Natural killer cell (primary cell): Measurements from ENCODE around the gene LCN1. TPM values are rescaled to one million over a fixed set of nuclear protein-coding genes. Genes with fewer than 3 reads are reported as not detected.

Experiments
- ATAC-seq, 3 donors: fragments of 150-1000 bp in 2 of 3; fragments of 200-7000 bp in 1 of 3; cut with Tn5 transposase; 1 replicate in 1 of 3; 2 replicates in 2 of 3; pipeline ENCODE4 v1.10.0; 2021; ENCODE audit warnings: mild to moderate bottlenecking in 2 of 3, moderate library complexity in 2 of 3
- DNase-seq, 2 donors: peaks; one replicate each; pipeline versions ENCODE4 v3.0.0 to v3.0.0-alpha.2; 2013 to 2021; ENCODE audit warnings: mixed read lengths in 1 of 2
- H3K27ac ChIP-seq: one replicate; pipeline ENCODE4 v1.5.1; 2013; ENCODE audit warnings: mild to moderate bottlenecking, low read length
- H3K27me3 ChIP-seq: one replicate; pipeline ENCODE4 v1.6.1; 2013; ENCODE audit warnings: low read length; ENCODE audit not compliant: control insufficient read depth, insufficient read depth
- H3K36me3 ChIP-seq: one replicate; pipeline ENCODE4 v1.6.1; 2013; ENCODE audit warnings: low read length; ENCODE audit not compliant: control insufficient read depth, insufficient read depth
- H3K4me1 ChIP-seq: one replicate; pipeline ENCODE4 v1.6.1; 2013; ENCODE audit warnings: low read length; ENCODE audit not compliant: control insufficient read depth, insufficient read depth
- H3K4me3 ChIP-seq: one replicate; pipeline ENCODE4 v1.5.1; 2013; ENCODE audit warnings: low read length
- H3K9me3 ChIP-seq: one replicate; pipeline ENCODE4 v1.6.1; 2013; ENCODE audit warnings: low read length; ENCODE audit not compliant: control insufficient read depth, insufficient read depth
- H3K27ac Mint-ChIP-seq, 2 donors: one replicate each; pipeline ENCODE4 v1.8.0; 2022; ENCODE audit warnings: mild to moderate bottlenecking in 2 of 2, mixed read lengths in 2 of 2, moderate library complexity in 1 of 2
- H3K27me3 Mint-ChIP-seq, 2 donors: one replicate each; pipeline ENCODE4 v1.8.0; 2022; ENCODE audit warnings: low read depth in 2 of 2, mixed read lengths in 2 of 2
- H3K36me3 Mint-ChIP-seq: one replicate; pipeline ENCODE4 v1.8.0; 2022; ENCODE audit warnings: mixed read lengths
- H3K4me1 Mint-ChIP-seq, 2 donors: one replicate each; pipeline ENCODE4 v1.8.0; 2022; ENCODE audit warnings: mixed read lengths in 2 of 2
- H3K4me3 Mint-ChIP-seq: one replicate; pipeline ENCODE4 v1.8.0; 2022; ENCODE audit warnings: mild to moderate bottlenecking, moderate library complexity, mixed read lengths
- H3K9me3 Mint-ChIP-seq, 2 donors: one replicate each; pipeline ENCODE4 v1.8.0; 2022; ENCODE audit warnings: mixed read lengths in 2 of 2
- WGBS: methylation state at CpG from one replicate; pipeline ENCODE4 v1.1.7; 2013; ENCODE audit warnings: missing lambda C conversion rate; ENCODE audit not compliant: insufficient coverage; 5-methylcytosine and 5-hydroxymethylcytosine counted together
- intact Hi-C: fragments of 100-400 bp; cut with micrococcal nuclease; formaldehyde crosslinking; loops from one replicate; pipeline ENCODE4 v1.14.2; 2022
- total RNA-seq, 4 donors: library from RNA; stranded (reverse); fragments of 120-200 nt in 1 of 4; gene quantifications; one replicate each; pipeline versions ENCODE4 v1.2.3 to v1.2.4, GENCODE V29; 2013 to 2022
- TF ChIP-seq, protein P1 (sequence below): fragments of 200-600 bp; IDR thresholded peaks from one replicate; pipeline ENCODE4 v1.8.0; 2022; ENCODE audit warnings: antibody characterized with exemption

Gene LCN1
- total RNA-seq, 3 donors from 2014 or later (not counting 1 experiment from before 2014, with no cell fraction given), result not detected

DNA sequence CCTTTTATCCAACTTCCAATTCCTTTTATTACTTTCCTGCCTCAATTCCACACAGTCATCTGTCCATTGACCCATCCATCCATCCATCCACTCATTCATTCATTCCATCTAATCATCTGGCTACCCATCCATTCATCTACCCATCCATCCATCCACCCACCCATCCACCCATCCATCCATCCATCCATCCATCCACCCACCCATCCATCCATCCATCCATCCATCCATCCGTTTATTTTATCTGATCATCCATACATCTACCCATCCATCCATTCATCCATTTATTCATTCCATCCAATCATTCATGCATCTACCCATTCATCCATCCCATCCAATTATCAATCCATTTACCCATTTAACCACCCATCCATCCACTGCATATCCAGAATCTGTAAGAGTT lies 51.9 kb downstream of the LCN1 start:
- peaks cover 0 to 3% of the 10 kb centered on the region in 2 donors for H3K9me3 Mint-ChIP-seq
- peaks cover 3% of the 10 kb centered on the region for H3K9me3 ChIP-seq
- no peak overlapping the region for H3K27ac Mint-ChIP-seq
- H3K27ac ChIP-seq, result no peak overlapping the region
- intact Hi-C loops, result no loop called here
- H3K4me1 ChIP-seq, result no peaks in the 10 kb centered on the region
- H3K27me3 Mint-ChIP-seq, result no peaks in the 10 kb centered on the region
- no peaks in the 10 kb centered on the region for H3K36me3 Mint-ChIP-seq
- ATAC-seq, result no peak
- no peak overlapping the region for H3K4me3 Mint-ChIP-seq
- no peak for DNase-seq
- TF ChIP-seq, protein P1, sequence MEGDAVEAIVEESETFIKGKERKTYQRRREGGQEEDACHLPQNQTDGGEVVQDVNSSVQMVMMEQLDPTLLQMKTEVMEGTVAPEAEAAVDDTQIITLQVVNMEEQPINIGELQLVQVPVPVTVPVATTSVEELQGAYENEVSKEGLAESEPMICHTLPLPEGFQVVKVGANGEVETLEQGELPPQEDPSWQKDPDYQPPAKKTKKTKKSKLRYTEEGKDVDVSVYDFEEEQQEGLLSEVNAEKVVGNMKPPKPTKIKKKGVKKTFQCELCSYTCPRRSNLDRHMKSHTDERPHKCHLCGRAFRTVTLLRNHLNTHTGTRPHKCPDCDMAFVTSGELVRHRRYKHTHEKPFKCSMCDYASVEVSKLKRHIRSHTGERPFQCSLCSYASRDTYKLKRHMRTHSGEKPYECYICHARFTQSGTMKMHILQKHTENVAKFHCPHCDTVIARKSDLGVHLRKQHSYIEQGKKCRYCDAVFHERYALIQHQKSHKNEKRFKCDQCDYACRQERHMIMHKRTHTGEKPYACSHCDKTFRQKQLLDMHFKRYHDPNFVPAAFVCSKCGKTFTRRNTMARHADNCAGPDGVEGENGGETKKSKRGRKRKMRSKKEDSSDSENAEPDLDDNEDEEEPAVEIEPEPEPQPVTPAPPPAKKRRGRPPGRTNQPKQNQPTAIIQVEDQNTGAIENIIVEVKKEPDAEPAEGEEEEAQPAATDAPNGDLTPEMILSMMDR, result no peak
- H3K4me1 Mint-ChIP-seq, result no peaks in the 10 kb centered on the region
- WGBS, result 88% methylated on average over 1 of the region's 1 CpG
- no peak overlapping the region for H3K4me3 ChIP-seq
- no peaks in the 10 kb centered on the region for H3K36me3 ChIP-seq
- H3K27me3 ChIP-seq, result no peaks in the 10 kb centered on the region

DNA sequence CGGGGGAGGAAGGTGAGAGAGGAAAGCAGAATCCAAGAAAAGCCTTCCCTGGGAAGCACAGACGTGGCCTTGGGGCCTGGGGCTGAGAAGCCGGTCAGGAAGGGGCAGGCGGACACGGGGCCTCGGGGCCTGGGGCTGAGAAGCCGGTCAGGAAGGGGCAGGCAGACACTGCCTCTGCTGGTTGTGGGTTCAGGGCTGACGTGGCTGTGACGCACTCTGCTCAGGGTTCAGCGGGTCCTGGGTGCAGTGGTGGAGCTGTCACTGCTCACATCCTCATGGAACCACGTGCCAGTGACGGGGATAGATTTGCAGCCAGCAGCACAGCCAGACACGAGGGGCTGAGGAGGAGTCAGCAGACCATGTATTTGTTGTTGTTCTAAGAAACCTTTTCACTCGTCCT lies 53.1 kb downstream of the LCN1 start:
- TF ChIP-seq, protein P1, result no peak
- H3K27me3 Mint-ChIP-seq, result no peaks in the 10 kb centered on the region
- ATAC-seq (no peak), DNase-seq (no peak)
- no peaks in the 10 kb centered on the region for H3K4me1 Mint-ChIP-seq
- no peaks in the 10 kb centered on the region for H3K36me3 Mint-ChIP-seq
- Histone ChIP-seq H3K9me3 (no peaks in the 10 kb centered on the region), H3K4me3 (no peak overlapping the region), H3K27ac (no peak overlapping the region), H3K4me1 (no peaks in the 10 kb centered on the region), H3K27me3 (no peaks in the 10 kb centered on the region), H3K36me3 (no peaks in the 10 kb centered on the region)
- intact Hi-C loops, result no loop called here
- no peaks in the 10 kb centered on the region for H3K9me3 Mint-ChIP-seq
- 75% methylated on average over 14 of the region's 14 CpGs for WGBS
- no peak overlapping the region for H3K4me3 Mint-ChIP-seq
- H3K27ac Mint-ChIP-seq, result no peak overlapping the region

DNA sequence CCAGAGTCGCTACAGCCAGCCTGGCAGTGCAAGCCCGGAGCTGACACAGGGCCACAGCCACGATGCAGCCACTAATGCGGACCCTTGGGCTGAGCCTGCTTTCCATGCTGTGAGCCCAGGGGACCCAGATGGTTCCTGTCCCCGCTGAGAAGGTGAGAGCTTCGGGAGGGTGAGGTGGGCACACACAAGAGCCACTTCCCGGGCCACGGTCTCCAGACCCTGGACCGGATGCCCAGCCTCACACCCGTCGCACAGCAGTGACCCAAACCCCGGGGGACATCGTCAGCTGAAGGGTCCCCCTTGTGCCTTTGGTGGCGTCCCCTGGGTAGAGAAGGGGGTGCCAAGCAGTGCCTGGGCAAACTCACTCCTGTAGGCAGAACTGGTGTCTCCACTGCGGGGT lies 53.7 kb downstream of the LCN1 start:
- ATAC-seq, result no peak
- WGBS, result 95% methylated on average over 14 of the region's 15 CpGs
- no peaks in the 10 kb centered on the region for H3K27me3 ChIP-seq
- no peaks in the 10 kb centered on the region for H3K4me1 ChIP-seq
- no peak overlapping the region for H3K27ac Mint-ChIP-seq
- DNase-seq, result no peak
- no peaks in the 10 kb centered on the region for H3K27me3 Mint-ChIP-seq
- H3K4me3 Mint-ChIP-seq, result no peak overlapping the region
- intact Hi-C loops, result no loop called here
- H3K36me3 ChIP-seq, result no peaks in the 10 kb centered on the region
- H3K9me3 Mint-ChIP-seq, result no peaks in the 10 kb centered on the region
- H3K4me3 ChIP-seq, result no peak overlapping the region
- H3K27ac ChIP-seq, result no peak overlapping the region
- TF ChIP-seq, protein P1, result no peak
- H3K4me1 Mint-ChIP-seq, result no peaks in the 10 kb centered on the region
- no peaks in the 10 kb centered on the region for H3K36me3 Mint-ChIP-seq
- H3K9me3 ChIP-seq, result no peaks in the 10 kb centered on the region

Other genes starting within 250 kb of the LCN1 start
- gene PPP1R26, start 41.7 kb upstream of the LCN1 start, total RNA-seq, result 1 to 10 TPM; 3.2 to 5.3 (median 3.6) TPM
- gene MRPS2, start 20.8 kb upstream of the LCN1 start, total RNA-seq, result 10 to 100 TPM; 15.6 to 26.7 (median 24.7) TPM
- gene OBP2A, start 24.7 kb downstream of the LCN1 start, total RNA-seq, result not detected
- not detected for gene PAEP, start 40.3 kb downstream of the LCN1 start, total RNA-seq
- gene GLT6D1, start 118.1 kb downstream of the LCN1 start, total RNA-seq, result not detected
- not detected for gene LCN9, start 141.9 kb downstream of the LCN1 start, total RNA-seq
- gene SOHLH1, start 178.0 kb downstream of the LCN1 start, total RNA-seq, result not detected
- 1 to 10 TPM in 1 of 3 donors, under 1 TPM in 2; 0.52 to 1.2 (median 0.88) TPM for gene KCNT1, start 180.7 kb downstream of the LCN1 start, total RNA-seq